Pancreas (tissue), 10 donors: ENCODE data around the gene CCDC78. TPM values are rescaled to one million over a fixed set of nuclear protein-coding genes. Genes with fewer than 3 reads are reported as not detected.

Source experiments
- ATAC-seq, 4 donors: fragments of 200-7000 bp; cut with Tn5 transposase; one replicate each; pipeline versions ENCODE4 v1.8.0 to v1.9.1; 2020; ENCODE audit warnings: mild to moderate bottlenecking in 4 of 4, moderate library complexity in 4 of 4
- DNase-seq, 6 donors: peaks; one replicate each; pipeline ENCODE4 v3.0.0-alpha.2; 2020
- FAIRE-seq: peaks from 2 replicates; lab custom pipeline; 2012; peaks lifted over from hg19 to GRCh38; lab: Jason Lieb, UNC
- H3K27ac ChIP-seq, 4 donors: fragments of 200-600 bp; sonication (generic); 1 replicate in 3 of 4; 2 replicates in 1 of 4; pipeline versions ENCODE4 v1.5.0 to v1.8.0; 2020
- H3K27me3 ChIP-seq, 4 donors: fragments of 200-600 bp; one replicate each; pipeline ENCODE4 v1.8.0; 2021
- H3K36me3 ChIP-seq, 3 donors: fragments of 200-600 bp; sonication (generic) in 1 of 3; one replicate each; pipeline versions ENCODE4 v1.5.0 to v1.8.0; 2020 to 2021
- H3K4me1 ChIP-seq, 3 donors: fragments of 200-600 bp; one replicate each; pipeline ENCODE4 v1.8.0; 2021
- H3K4me3 ChIP-seq, 4 donors: fragments of 200-600 bp; sonication (generic) in 2 of 4; one replicate each; pipeline versions ENCODE4 v1.5.0 to v1.8.0; 2020 to 2021
- H3K9me3 ChIP-seq, 4 donors: fragments of 200-600 bp; one replicate each; pipeline ENCODE4 v1.8.0; 2021
- CTCF ChIP-seq, 4 donors: fragments of 200-600 bp; sonication (generic) in 3 of 4; IDR thresholded peaks; one replicate each; pipeline versions ENCODE4 v1.5.0 to v1.8.0; 2021; ENCODE audit warnings: antibody characterized with exemption in 4 of 4
- WGBS, 2 donors: extraction: QIAGEN DNeasy Blood & Tissue Kit; methylation state at CpG; one replicate each; pipeline ENCODE4 v1.1.7; 2013; 5-methylcytosine and 5-hydroxymethylcytosine counted together
- intact Hi-C, 3 donors: fragments of 100-400 bp; cut with DNase I; formaldehyde crosslinking; loops; one replicate each; pipeline versions ENCODE4 v1.11.1 to v1.14.2; 2022
- polyA plus RNA-seq, 2 donors: library from polyadenylated mRNA; stranded (reverse); fragments of 200-250 nt; gene quantifications; one replicate each; pipeline ENCODE4 v1.2.3, GENCODE V29; 2013
- total RNA-seq, 6 donors: library from RNA; stranded (reverse); fragmentation: NEBNext Ultra II Directional in 4 of 6; extraction: Animal tissue kit (Norgen Biotek cat#: 25700) in 4 of 6; gene quantifications; one replicate each; pipeline versions ENCODE4 v1.2.1 to v1.2.4, GENCODE V29; 2021 to 2023
- donor health status: healthy with polysubstance abuse.
- donor health status: DM: no; HTN: no; CAD: no; lungs with moderate emphysema.
- donor health status: DM: no; HTN: no; CAD: no.
- donor health status: control.
- donor health status: control.
- donor health status: Bipolar disorder and iron deficiency.
- donor health status: DM: yes; HTN: yes; CAD: no.
- donor health status: DM: no; HTN: no; CAD: no.
- donor health status: DM: no; HTN: no; CAD: no.
- donor health status: DM: yes; HTN: yes; CAD: no.

CCDC78 gene
- total and polyA plus RNA-seq, 8 donors, result 0.16 to 7.7 (median 0.46) TPM

- FAIRE-seq (no peak), DNase-seq (peak in 2 of 6 donors; percentile 58 to 77), ATAC-seq (no peak)
- intact Hi-C loops, result no loop called here
- Histone ChIP-seq H3K9me3 (no peaks in the 10 kb centered on the region), H3K4me1 (peaks cover 5 to 7% (median 7%) of the 10 kb centered on the region in 3 donors), H3K27ac (no peak overlapping the region), H3K36me3 (peaks cover 0 to 21% (median 0%) of the 10 kb centered on the region in 3 donors), H3K27me3 (no peaks in the 10 kb centered on the region), H3K4me3 (peak overlapping the region; percentile 88 to 97 (median 96))
- WGBS, 2 donors, result 32 to 36% methylated on average over 37 to 38 of the region's 38 CpGs
- TF ChIP-seq CTCF (IDR thresholded peaks at IDR 0.05), result no peak
These were observed 13.6 kb upstream of the CCDC78 start for GRCh38 chr16:739560-740458.

- Histone ChIP-seq H3K27ac (no peak overlapping the region), H3K9me3 (no peaks in the 10 kb centered on the region), H3K27me3 (no peaks in the 10 kb centered on the region), H3K4me3 (no peak overlapping the region), H3K4me1 (peaks cover 5 to 7% (median 7%) of the 10 kb centered on the region in 3 donors), H3K36me3 (peaks cover 0 to 38% (median 0%) of the 10 kb centered on the region in 3 donors)
- no peak for TF ChIP-seq CTCF (IDR thresholded peaks at IDR 0.05)
- DNase-seq (no peak), FAIRE-seq (no peak), ATAC-seq (no peak)
- WGBS, 2 donors, result 95 to 97% methylated on average over 29 of the region's 29 CpGs
- intact Hi-C loops, result no loop called here
These were observed 10.8 kb upstream of the CCDC78 start for GRCh38 chr16:736936-737481.

GRCh38 chr16:735982-736453, 9.8 kb upstream of the CCDC78 start:
- ATAC-seq (no peak), FAIRE-seq (no peak), DNase-seq (no peak)
- Histone ChIP-seq H3K4me1 (peaks cover 5 to 7% (median 7%) of the 10 kb centered on the region in 3 donors), H3K36me3 (peaks cover 0 to 40% (median 0%) of the 10 kb centered on the region in 3 donors), H3K9me3 (no peaks in the 10 kb centered on the region), H3K4me3 (no peak overlapping the region), H3K27me3 (no peaks in the 10 kb centered on the region), H3K27ac (no peak overlapping the region)
- WGBS, 2 donors, result 89 to 91% methylated on average over 13 of the region's 13 CpGs
- intact Hi-C loops, result no loop called here
- TF ChIP-seq CTCF (IDR thresholded peaks at IDR 0.05), result no peak

- FAIRE-seq, result no peak
- H3K4me3 ChIP-seq, result no peak overlapping the region
These were observed 9.0 kb upstream of the CCDC78 start for GRCh38 chr16:734981-735881.

More at GRCh38 chr16:734981-735881, 9.0 kb upstream of the CCDC78 start:
- TF ChIP-seq CTCF (IDR thresholded peaks at IDR 0.05), result no peak
- 93 to 95% methylated on average over 25 of the region's 25 CpGs for WGBS, 2 donors
- H3K4me1 ChIP-seq, result peaks cover 5 to 7% (median 7%) of the 10 kb centered on the region in 3 donors
- intact Hi-C loops, result no loop called here
- no peaks in the 10 kb centered on the region for H3K27me3 ChIP-seq
- DNase-seq (peak in 1 of 6 donors; percentile 67), ATAC-seq (no peak)
- no peaks in the 10 kb centered on the region for H3K9me3 ChIP-seq
- peaks cover 0 to 40% (median 0%) of the 10 kb centered on the region in 3 donors for H3K36me3 ChIP-seq
- no peak overlapping the region for H3K27ac ChIP-seq
